Testis (tissue), 3 donors: ENCODE results near the gene LCN9. TPM values are rescaled to one million over a fixed set of nuclear protein-coding genes. Genes with fewer than 3 reads are reported as not detected.
A peak's percentile ranks its signal among the peaks of the same experiment; 100 is the strongest.

Source experiments
- DNase-seq: peaks from one replicate; pipeline ENCODE4 v3.0.0-alpha.2; 2019
- H3K27ac ChIP-seq, 2 donors: fragments of 200-600 bp; sonication (generic); one replicate each; pipeline ENCODE4 v1.5.1; 2019
- H3K27me3 ChIP-seq: fragments of 200-600 bp; sonication (generic); one replicate; pipeline ENCODE4 v1.5.1; 2019
- H3K36me3 ChIP-seq: fragments of 200-600 bp; sonication (generic); one replicate; pipeline ENCODE4 v1.5.1; 2017; ENCODE audit warnings: low read depth; ENCODE audit errors: missing control alignments
- H3K4me1 ChIP-seq: fragments of 200-600 bp; sonication (generic); one replicate; pipeline ENCODE4 v1.5.1; 2019
- H3K4me3 ChIP-seq, 2 donors: fragments of 200-600 bp; sonication (generic); one replicate each; pipeline ENCODE4 v1.5.1; 2017 to 2019
- H3K9me3 ChIP-seq: fragments of 200-600 bp; sonication (generic); one replicate; pipeline ENCODE4 v1.5.1; 2017
- CTCF ChIP-seq, 3 experiments: fragments of 450-650 bp in 2 of 3; fragments of 200-600 bp in 1 of 3; sonication (generic) in 1 of 3; IDR thresholded peaks; one replicate each; pipeline ENCODE4 v1.5.1; 2016 to 2019; ENCODE audit warnings: antibody characterized with exemption in 3 of 3, mild to moderate bottlenecking in 2 of 3, moderate library complexity in 1 of 3
- POLR2A ChIP-seq: fragments of 450-650 bp; IDR thresholded peaks from one replicate; pipeline ENCODE4 v1.6.1; 2017; ENCODE audit warnings: antibody characterized with exemption, mild to moderate bottlenecking, moderate library complexity
- WGBS, 2 donors: methylation state at CpG; one replicate each; pipeline ENCODE4 v1.1.5; 2018; 5-methylcytosine and 5-hydroxymethylcytosine counted together
- intact Hi-C: fragments of 100-400 bp; cut with DNase I; formaldehyde crosslinking; loops from one replicate; pipeline ENCODE4 v1.15.1; 2023; ENCODE audit warnings: low total_unique reads
- polyA plus RNA-seq: library from polyadenylated mRNA; stranded (reverse); fragments of 350-450 nt; fragmentation: Illumina TruSeq; extraction: RNeasy Lipid Tissue Mini Kit (QIAGEN cat#74804); gene quantifications from one replicate; pipeline ENCODE4 v1.2.3, GENCODE V29; 2014; ENCODE audit warnings: low read depth, low replicate concordance; ENCODE audit not compliant: insufficient read depth
- total RNA-seq, 2 donors: library from RNA; depleted of rRNA; stranded (reverse); fragments of >200 nt; gene quantifications; one replicate each; pipeline ENCODE4 v1.2.3, GENCODE V29; 2016

LCN9 gene
- total and polyA plus RNA-seq, 3 donors from 2014 or later, result 0.68 TPM; not detected in 2

- WGBS, 2 donors, result 69 to 78% methylated on average over 10 of the region's 10 CpGs
- DNase-seq, result peak; percentile 1
- Histone ChIP-seq H3K4me3 (no peak overlapping the region), H3K4me1 (no peaks in the 10 kb centered on the region), H3K27ac (no peak overlapping the region), H3K9me3 (no peaks in the 10 kb centered on the region), H3K36me3 (no peaks in the 10 kb centered on the region), H3K27me3 (no peaks in the 10 kb centered on the region)
- intact Hi-C loops, result no loop called here
- TF ChIP-seq CTCF (IDR thresholded peaks at IDR 0.05) (no peak), POLR2A (no peak)
Observed at GRCh38 chr9:135648494-135649410, 14.4 kb upstream of the LCN9 start.

- no peaks in the 10 kb centered on the region for H3K27me3 ChIP-seq
- H3K27ac ChIP-seq, result no peak overlapping the region
- H3K4me1 ChIP-seq, result no peaks in the 10 kb centered on the region
- H3K9me3 ChIP-seq, result no peaks in the 10 kb centered on the region
- TF ChIP-seq POLR2A (no peak), CTCF (IDR thresholded peaks at IDR 0.05) (no peak)
- DNase-seq, result no peak
- intact Hi-C loops, result no loop called here
- 69 to 71% methylated on average over 2 of the region's 2 CpGs for WGBS, 2 donors
- no peak overlapping the region for H3K4me3 ChIP-seq
- H3K36me3 ChIP-seq, result no peaks in the 10 kb centered on the region
Observed at GRCh38 chr9:135649508-135649907, 13.6 kb upstream of the LCN9 start.

- peak; percentile 4 for DNase-seq
- intact Hi-C loops, result no loop called here
- Histone ChIP-seq H3K36me3 (no peaks in the 10 kb centered on the region), H3K27ac (no peak overlapping the region), H3K4me3 (no peak overlapping the region), H3K27me3 (no peaks in the 10 kb centered on the region), H3K9me3 (no peaks in the 10 kb centered on the region), H3K4me1 (no peaks in the 10 kb centered on the region)
- no peak for TF ChIP-seq CTCF (IDR thresholded peaks at IDR 0.05)
- TF ChIP-seq POLR2A, result no peak
- 84 to 86% methylated on average over 17 of the region's 17 CpGs for WGBS, 2 donors
Observed at GRCh38 chr9:135650408-135650807, 12.7 kb upstream of the LCN9 start.

- TF ChIP-seq CTCF (IDR thresholded peaks at IDR 0.05) (no peak), POLR2A (no peak)
- no peak overlapping the region for H3K27ac ChIP-seq
- intact Hi-C loops, result no loop called here
- H3K27me3 ChIP-seq, result no peaks in the 10 kb centered on the region
- no peaks in the 10 kb centered on the region for H3K9me3 ChIP-seq
- no peaks in the 10 kb centered on the region for H3K36me3 ChIP-seq
- no peak overlapping the region for H3K4me3 ChIP-seq
- DNase-seq, result no peak
- WGBS, 2 donors, result 82 to 87% methylated on average over 6 to 8 of the region's 8 CpGs
- no peaks in the 10 kb centered on the region for H3K4me1 ChIP-seq
Observed at GRCh38 chr9:135655317-135655716, 7.8 kb upstream of the LCN9 start.

- 85 to 88% methylated on average over 13 to 15 of the region's 15 CpGs for WGBS, 2 donors
- no peaks in the 10 kb centered on the region for H3K9me3 ChIP-seq
- H3K4me1 ChIP-seq, result no peaks in the 10 kb centered on the region
- DNase-seq, result no peak
- no peaks in the 10 kb centered on the region for H3K27me3 ChIP-seq
- TF ChIP-seq POLR2A, result no peak
- TF ChIP-seq CTCF (IDR thresholded peaks at IDR 0.05), result no peak
- no peak overlapping the region for H3K27ac ChIP-seq
- no peak overlapping the region for H3K4me3 ChIP-seq
- no peaks in the 10 kb centered on the region for H3K36me3 ChIP-seq
- intact Hi-C loops, result no loop called here
Observed at GRCh38 chr9:135657416-135657815, 5.7 kb upstream of the LCN9 start.
